B cell (primary cell): ENCODE results near the gene PGM5. TPM values are rescaled to one million over a fixed set of nuclear protein-coding genes. Genes with fewer than 3 reads are reported as not detected.
A peak's percentile ranks its signal among the peaks of the same experiment; 100 is the strongest.

Source experiments
- ATAC-seq: fragments of 200-7000 bp; cut with Tn5 transposase; one replicate; pipeline ENCODE4 v1.10.0; 2021; ENCODE audit warnings: low read depth, mild to moderate bottlenecking, moderate number of reproducible peaks, moderate library complexity
- CTCF ChIA-PET: fragments of 350-600 bp; sonication (Branson Sonifier 250); formaldehyde crosslinking; loops from one replicate; lab custom pipeline; 2021; ENCODE audit warnings: antibody characterized with exemption, inconsistent platforms; lab: Charles Lee
- POLR2A ChIA-PET: fragments of 350-600 bp; sonication (Branson Sonifier 250); formaldehyde crosslinking; loops from one replicate; lab custom pipeline; 2021; ENCODE audit warnings: antibody characterized with exemption; lab: Charles Lee
- DNase-seq: peaks from one replicate; pipeline ENCODE4 v3.0.0; 2013
- H2AFZ ChIP-seq: 2 replicates; pipeline ENCODE4 v1.6.1; 2012; ENCODE audit warnings: mild to moderate bottlenecking, low read depth, low read length; ENCODE audit not compliant: insufficient read depth, poor library complexity, severe bottlenecking
- H3K27ac ChIP-seq, 2 donors: 1 replicate in 1 of 2; 2 replicates in 1 of 2; pipeline ENCODE4 v1.5.1; 2012 to 2013; ENCODE audit warnings: low read length in 2 of 2, mild to moderate bottlenecking in 2 of 2, moderate library complexity in 1 of 2
- H3K27me3 ChIP-seq, 4 experiments: fragments of 200-600 bp in 1 of 4; sonication (generic) in 1 of 4; replicated peaks in 1 of 4; 1 replicate in 2 of 4; 2 replicates in 2 of 4; pipeline versions ENCODE4 v1.6.1 to v1.7.0; 2013 to 2016; ENCODE audit warnings: low read length in 3 of 4, mild to moderate bottlenecking in 2 of 4, mixed read lengths in 1 of 4, moderate library complexity in 1 of 4; ENCODE audit not compliant: insufficient read depth in 4 of 4, control insufficient read depth in 3 of 4; ENCODE audit errors: control extremely low read depth in 1 of 4
- H3K36me3 ChIP-seq, 2 experiments: replicated peaks in 1 of 2; 1 replicate in 1 of 2; 2 replicates in 1 of 2; pipeline versions ENCODE4 v1.6.1 to v1.7.1; 2013; ENCODE audit warnings: low read length in 1 of 2; ENCODE audit not compliant: insufficient read depth in 2 of 2, control insufficient read depth in 1 of 2; ENCODE audit errors: control extremely low read depth in 1 of 2, extremely low read depth in 1 of 2
- H3K4me1 ChIP-seq, 2 donors: fragments of 200-600 bp in 1 of 2; sonication (generic) in 1 of 2; 1 replicate in 1 of 2; 2 replicates in 1 of 2; pipeline versions ENCODE4 v1.5.1 to v1.6.1; 2013 to 2017; ENCODE audit warnings: low read length in 2 of 2; ENCODE audit not compliant: control insufficient read depth in 2 of 2, insufficient read depth in 2 of 2
- H3K4me2 ChIP-seq: replicated peaks from 2 replicates; pipeline ENCODE3; 2012; ENCODE audit warnings: mild to moderate bottlenecking, low read depth, low read length; ENCODE audit not compliant: poor library complexity, severe bottlenecking
- H3K4me3 ChIP-seq, 5 experiments: fragments of 200-600 bp in 1 of 5; sonication (generic) in 1 of 5; 1 replicate in 3 of 5; 2 replicates in 2 of 5; pipeline versions ENCODE4 v1.5.1 to v1.7.0; 2011 to 2016; ENCODE audit warnings: low read length in 4 of 5, mild to moderate bottlenecking in 4 of 5, low read depth in 2 of 5, control low read depth in 1 of 5, moderate library complexity in 1 of 5; ENCODE audit not compliant: insufficient read depth in 1 of 5; ENCODE audit errors: control extremely low read depth in 1 of 5, extremely low read depth in 1 of 5
- H3K79me2 ChIP-seq: fragments of 200-600 bp; sonication (generic); one replicate; pipeline ENCODE4 v1.6.0; 2016; ENCODE audit warnings: low read length; ENCODE audit not compliant: control insufficient read depth, insufficient read depth
- H3K9ac ChIP-seq: fragments of 200-600 bp; sonication (generic); 2 replicates; pipeline ENCODE4 v1.6.1; 2017; ENCODE audit warnings: mild to moderate bottlenecking, low read length, moderate library complexity
- H3K9me3 ChIP-seq, 3 donors: one replicate each; pipeline versions ENCODE4 v1.6.1 to v1.7.1; 2013; ENCODE audit warnings: low read length in 2 of 3; ENCODE audit not compliant: control insufficient read depth in 2 of 3, insufficient read depth in 1 of 3; ENCODE audit errors: control extremely low read depth in 1 of 3
- H4K20me1 ChIP-seq: 2 replicates; pipeline ENCODE4 v1.6.0; 2012; ENCODE audit warnings: mild to moderate bottlenecking, low read length; ENCODE audit not compliant: insufficient read depth, control insufficient read depth, poor library complexity, severe bottlenecking
- H3K27ac Mint-ChIP-seq: one replicate; pipeline ENCODE4 v1.8.0; 2021; ENCODE audit warnings: mixed read lengths
- H3K27me3 Mint-ChIP-seq: one replicate; pipeline ENCODE4 v1.8.0; 2021; ENCODE audit warnings: mixed read lengths
- H3K4me1 Mint-ChIP-seq: one replicate; pipeline ENCODE4 v1.8.0; 2021; ENCODE audit warnings: mixed read lengths
- H3K4me3 Mint-ChIP-seq: one replicate; pipeline ENCODE4 v1.8.0; 2021; ENCODE audit warnings: mixed read lengths
- H3K9me3 Mint-ChIP-seq: one replicate; pipeline ENCODE4 v1.8.0; 2022; ENCODE audit warnings: mixed read lengths; ENCODE audit not compliant: insufficient read depth
- EZH2 ChIP-seq: IDR thresholded peaks from 2 replicates; pipeline ENCODE4 v1.6.1; 2012; ENCODE audit warnings: borderline replicate concordance, low read depth, mild to moderate bottlenecking, moderate library complexity, low read length; ENCODE audit not compliant: insufficient read depth, poor library complexity, severe bottlenecking
- WGBS: methylation state at CpG from one replicate; pipeline ENCODE4 v1.1.5; 2013; ENCODE audit warnings: missing lambda C conversion rate; ENCODE audit not compliant: insufficient coverage; 5-methylcytosine and 5-hydroxymethylcytosine counted together
- intact Hi-C: fragments of 100-400 bp; cut with micrococcal nuclease; formaldehyde crosslinking; loops from one replicate; pipeline ENCODE4 v1.10.0; 2022
- polyA plus RNA-seq: library from polyadenylated mRNA; depleted of rRNA; stranded (reverse); fragments of >200 nt; gene quantifications from 2 replicates; pipeline ENCODE4 v1.2.3, GENCODE V29; 2012
- total RNA-seq, 2 donors: library from RNA; stranded (reverse); fragments of 120-200 nt in 1 of 2; gene quantifications; 1 replicate in 1 of 2; 2 replicates in 1 of 2; pipeline versions ENCODE4 v1.2.3 to v1.2.4, GENCODE V29; 2013 to 2022
- TF ChIP-seq, protein P1 (sequence below): fragments of 200-600 bp; IDR thresholded peaks from one replicate; pipeline ENCODE4 v1.8.0; 2022; ENCODE audit warnings: antibody characterized with exemption, mild to moderate bottlenecking

PGM5 gene
- total and polyA plus RNA-seq, 2 donors (not counting 1 experiment from before 2014, with no cell fraction given): not detected

DNA sequence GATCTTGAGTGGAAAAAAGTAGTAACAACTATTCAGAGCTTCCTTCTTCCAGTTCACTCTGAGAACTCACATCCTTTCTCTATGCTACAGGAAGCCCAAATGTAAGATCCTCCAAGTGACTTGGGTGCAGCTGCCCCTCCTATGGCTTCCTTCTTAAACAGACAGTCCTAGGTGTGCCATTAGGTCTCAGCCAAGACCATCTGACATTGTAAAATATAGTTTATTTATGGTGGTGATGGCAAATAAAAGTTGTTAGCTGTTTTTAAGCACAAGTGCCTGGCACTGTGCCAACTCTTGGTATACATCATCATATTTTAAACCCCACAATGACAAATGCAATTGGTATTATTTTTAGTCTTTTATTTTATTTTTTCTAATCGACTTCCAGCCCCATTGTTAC is 126.1 kb downstream of the PGM5 start:
- Histone ChIP-seq H3K27ac (no peak overlapping the region), H3K36me3 (no peaks in the 10 kb centered on the region), H3K9me3 (peaks cover 0 to 11% (median 5%) of the 10 kb centered on the region in 3 donors), H3K27me3 (peaks cover 0 to 7% (median 4%) of the 10 kb centered on the region in 4 experiments), H3K4me1 (no peaks in the 10 kb centered on the region), H4K20me1 (no peaks in the 10 kb centered on the region), H3K4me3 (no peak overlapping the region), H3K4me2 (no peak overlapping the region), H2AFZ (no peak overlapping the region), H3K79me2 (no peaks in the 10 kb centered on the region), H3K9ac (no peak overlapping the region)
- TF ChIP-seq, protein P1, sequence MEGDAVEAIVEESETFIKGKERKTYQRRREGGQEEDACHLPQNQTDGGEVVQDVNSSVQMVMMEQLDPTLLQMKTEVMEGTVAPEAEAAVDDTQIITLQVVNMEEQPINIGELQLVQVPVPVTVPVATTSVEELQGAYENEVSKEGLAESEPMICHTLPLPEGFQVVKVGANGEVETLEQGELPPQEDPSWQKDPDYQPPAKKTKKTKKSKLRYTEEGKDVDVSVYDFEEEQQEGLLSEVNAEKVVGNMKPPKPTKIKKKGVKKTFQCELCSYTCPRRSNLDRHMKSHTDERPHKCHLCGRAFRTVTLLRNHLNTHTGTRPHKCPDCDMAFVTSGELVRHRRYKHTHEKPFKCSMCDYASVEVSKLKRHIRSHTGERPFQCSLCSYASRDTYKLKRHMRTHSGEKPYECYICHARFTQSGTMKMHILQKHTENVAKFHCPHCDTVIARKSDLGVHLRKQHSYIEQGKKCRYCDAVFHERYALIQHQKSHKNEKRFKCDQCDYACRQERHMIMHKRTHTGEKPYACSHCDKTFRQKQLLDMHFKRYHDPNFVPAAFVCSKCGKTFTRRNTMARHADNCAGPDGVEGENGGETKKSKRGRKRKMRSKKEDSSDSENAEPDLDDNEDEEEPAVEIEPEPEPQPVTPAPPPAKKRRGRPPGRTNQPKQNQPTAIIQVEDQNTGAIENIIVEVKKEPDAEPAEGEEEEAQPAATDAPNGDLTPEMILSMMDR: no peak
- no peak for TF ChIP-seq EZH2
- CTCF ChIA-PET: interaction anchor here (1.1 kb wide), 1 partner anchor 8 kb away, joined by 3 read pairs; no protein-coding TSS in a partner anchor
- no peak overlapping the region for H3K27ac Mint-ChIP-seq
- POLR2A ChIA-PET: no interaction called here
- intact Hi-C loops: no loop called here
- H3K4me3 Mint-ChIP-seq: no peak overlapping the region
- no peaks in the 10 kb centered on the region for H3K4me1 Mint-ChIP-seq
- peaks cover 7% of the 10 kb centered on the region for H3K9me3 Mint-ChIP-seq
- ATAC-seq (no peak), DNase-seq (peak; percentile 2)
- WGBS: no CpG with 5 or more reads among the region's 1 CpG
- H3K27me3 Mint-ChIP-seq: peaks cover 50% of the 10 kb centered on the region

- H3K4me1 Mint-ChIP-seq: no peaks in the 10 kb centered on the region
- CTCF ChIA-PET: no interaction called here
- peaks cover 7% of the 10 kb centered on the region for H3K9me3 Mint-ChIP-seq
- Histone ChIP-seq H3K9ac (no peak overlapping the region), H3K27me3 (peaks cover 0 to 13% (median 3%) of the 10 kb centered on the region in 4 experiments), H3K79me2 (no peaks in the 10 kb centered on the region), H3K27ac (no peak overlapping the region), H3K36me3 (no peaks in the 10 kb centered on the region), H3K4me3 (no peak overlapping the region), H4K20me1 (no peaks in the 10 kb centered on the region), H2AFZ (no peak overlapping the region), H3K9me3 (peaks cover 0 to 11% (median 5%) of the 10 kb centered on the region in 3 donors), H3K4me1 (no peaks in the 10 kb centered on the region), H3K4me2 (no peak overlapping the region)
- ATAC-seq: no peak
- 82% methylated on average over 1 of the region's 2 CpGs for WGBS
- TF ChIP-seq EZH2: no peak
- TF ChIP-seq, protein P1: no peak
- no peak overlapping the region for H3K27ac Mint-ChIP-seq
- no peak overlapping the region for H3K4me3 Mint-ChIP-seq
- no peak for DNase-seq
- POLR2A ChIA-PET: no interaction called here
- intact Hi-C loops: no loop called here
- H3K27me3 Mint-ChIP-seq: peaks cover 54% of the 10 kb centered on the region
Observed at GRCh38 chr9:68488126-68488525, 131.7 kb downstream of the PGM5 start.
